HepG2 (cell line): ENCODE results near the gene MEGF11. TPM values are rescaled to one million over a fixed set of nuclear protein-coding genes. Genes with fewer than 3 reads are reported as not detected.
A peak's percentile ranks its signal among the peaks of the same experiment; 100 is the strongest.

ENCODE experiments used
- BORCS8-MEF2B ChIP-seq: sonication (generic); formaldehyde crosslinking; IDR thresholded peaks from 2 replicates; pipeline ENCODE4 v1.8.0; 2022; ENCODE audit warnings: mild to moderate bottlenecking, missing genetic modification reagents
- CBX1 ChIP-seq: IDR thresholded peaks from one replicate; pipeline ENCODE4 v1.6.1; 2016; ENCODE audit warnings: antibody characterized with exemption, low read depth
- FOSL2 ChIP-seq: sonication (generic); formaldehyde crosslinking; IDR thresholded peaks from 2 replicates; pipeline ENCODE4 v1.4.0; 2020; ENCODE audit warnings: missing genetic modification reagents
- FOXO1 ChIP-seq: sonication (generic); formaldehyde crosslinking; IDR thresholded peaks from 2 replicates; pipeline ENCODE4 v1.4.0; 2020; ENCODE audit warnings: missing genetic modification reagents
- PITX1 ChIP-seq: sonication (generic); formaldehyde crosslinking; IDR thresholded peaks from 2 replicates; pipeline ENCODE4 v1.5.1; 2020; ENCODE audit warnings: mild to moderate bottlenecking, missing genetic modification reagents
- TBL1XR1 ChIP-seq: fragments of 150-350 bp; IDR thresholded peaks from 2 replicates; pipeline ENCODE4 v1.6.1; 2014; ENCODE audit warnings: borderline replicate concordance, low read length; ENCODE audit not compliant: partially characterized antibody
- ZBTB3 ChIP-seq: sonication (generic); formaldehyde crosslinking; IDR thresholded peaks from 2 replicates; pipeline ENCODE4 v1.4.0; 2020; ENCODE audit warnings: low read depth, mild to moderate bottlenecking, moderate library complexity, missing genetic modification reagents, borderline replicate concordance
- ZBTB40 ChIP-seq, 2 experiments: fragments of 450-650 bp in 1 of 2; sonication (generic) in 1 of 2; formaldehyde crosslinking in 1 of 2; IDR thresholded peaks; 2 replicates each; pipeline versions ENCODE4 v1.6.1 to v1.8.0; 2016 to 2022; ENCODE audit warnings: antibody characterized with exemption in 1 of 2, mild to moderate bottlenecking in 1 of 2, missing genetic modification reagents in 1 of 2
- ZFP91 ChIP-seq: sonication (generic); formaldehyde crosslinking; IDR thresholded peaks from 2 replicates; pipeline ENCODE4 v1.9.0; 2022; ENCODE audit warnings: missing genetic modification reagents, mild to moderate bottlenecking, borderline replicate concordance
- ZNF687 ChIP-seq: sonication (generic); formaldehyde crosslinking; IDR thresholded peaks from 2 replicates; pipeline ENCODE4 v1.5.1; 2020; ENCODE audit warnings: mild to moderate bottlenecking, missing genetic modification reagents, moderate library complexity
- ZNF713 ChIP-seq: sonication (generic); formaldehyde crosslinking; IDR thresholded peaks from 2 replicates; pipeline ENCODE4 v1.4.0; 2020; ENCODE audit warnings: mild to moderate bottlenecking, missing genetic modification reagents
- ZSCAN20 ChIP-seq: sonication (generic); formaldehyde crosslinking; IDR thresholded peaks from 2 replicates; pipeline ENCODE4 v1.4.0; 2020; ENCODE audit warnings: missing genetic modification reagents, mild to moderate bottlenecking, borderline replicate concordance
- ZSCAN21 ChIP-seq: sonication (generic); formaldehyde crosslinking; IDR thresholded peaks from 2 replicates; pipeline ENCODE4 v1.8.0; 2022; ENCODE audit warnings: mild to moderate bottlenecking, missing genetic modification reagents, moderate library complexity, borderline replicate concordance
- polyA plus RNA-seq, 8 experiments: library from polyadenylated mRNA; depleted of rRNA in 3 of 8; stranded (reverse) in 7 of 8; unstranded in 1 of 8; fragments of >200 nt; fragmentation: Illumina TruSeq in 4 of 8; extraction: Trizol in 4 of 8; gene quantifications; 2 replicates each; pipeline versions ENCODE4 v1.2.1 to v1.2.3, GENCODE V29; 2011 to 2016; ENCODE audit warnings: low read depth in 4 of 8, missing spikeins in 1 of 8, mixed read lengths in 1 of 8; ENCODE audit not compliant: insufficient read depth in 1 of 8
- total RNA-seq, 5 experiments: library from RNA; depleted of rRNA; stranded (reverse); fragments of >200 nt; fragmentation: Illumina TruSeq; extraction: Trizol; gene quantifications; 2 replicates each; pipeline ENCODE4 v1.2.3, GENCODE V29; 2016; ENCODE audit warnings: low read depth in 1 of 5

MEGF11 gene
- total and polyA plus RNA-seq, 2 of the 13 experiments (the other 11 are each of a cell fraction or from before 2014, with no cell fraction given): not detected

GRCh38 chr15:65981837-65982626 is 271.5 kb downstream of the MEGF11 start (continued):
- no peak for TF ChIP-seq ZFP91
- TF ChIP-seq CBX1: no peak
- TF ChIP-seq FOXO1 (CRISPR knock-in tag): no peak
- no peak for TF ChIP-seq ZBTB3
- no peak for TF ChIP-seq ZBTB40 (IDR thresholded peaks at IDR 0.05)
- no peak for TF ChIP-seq ZBTB40 (CRISPR knock-in tag; IDR thresholded peaks at IDR 0.05)
- TF ChIP-seq ZNF687 (CRISPR knock-in tag): peak; percentile 37; the same call in 1 of the 2 replicates
- TF ChIP-seq FOSL2: peak; percentile 67
- no peak for TF ChIP-seq ZSCAN20 (CRISPR knock-in tag)
- TF ChIP-seq PITX1: no peak
- TF ChIP-seq ZSCAN21 (CRISPR knock-in tag): no peak
- TF ChIP-seq TBL1XR1: no peak
- TF ChIP-seq ZNF713 (CRISPR knock-in tag): no peak
- no peak for TF ChIP-seq BORCS8-MEF2B (CRISPR knock-in tag)
